BLaER1 treated with 17β-estradiol and CSF1 and Interleukin-3, amounts not matched to agents 10 nM and 100 nM (cell line): ENCODE data around the gene NPIPB2.
"Not testable (repeated sequence)": the region's sequence is repeated elsewhere in the genome, so short reads cannot be mapped to it uniquely, and the experiment has no call there.

Source experiments
- H3K27ac ChIP-seq, 11 experiments: shearing (Covaris generic); formaldehyde crosslinking; 2 replicates each; pipeline ENCODE4 v1.8.1; 2022
- H3K27me3 ChIP-seq, 11 experiments: shearing (Covaris generic); formaldehyde crosslinking; 2 replicates each; pipeline ENCODE4 v1.8.1; 2022
- H3K36me3 ChIP-seq, 11 experiments: shearing (Covaris generic); formaldehyde crosslinking; 2 replicates each; pipeline ENCODE4 v1.8.1; 2022
- H3K4me1 ChIP-seq, 10 experiments: shearing (Covaris generic); formaldehyde crosslinking; 2 replicates each; pipeline ENCODE4 v1.8.1; 2022
- H3K4me2 ChIP-seq, 11 experiments: shearing (Covaris generic); formaldehyde crosslinking; 2 replicates each; pipeline ENCODE4 v1.8.1; 2022
- H3K4me3 ChIP-seq, 10 experiments: shearing (Covaris generic); formaldehyde crosslinking; 2 replicates each; pipeline ENCODE4 v1.8.1; 2022
- H3K9ac ChIP-seq, 11 experiments: shearing (Covaris generic); formaldehyde crosslinking; 2 replicates each; pipeline ENCODE4 v1.8.1; 2022
- H3K9me3 ChIP-seq, 11 experiments: shearing (Covaris generic); formaldehyde crosslinking; replicated peaks in 1 of 11; 2 replicates each; pipeline ENCODE4 v1.8.1; 2022
- H4K20me1 ChIP-seq, 11 experiments: shearing (Covaris generic); formaldehyde crosslinking; 2 replicates each; pipeline ENCODE4 v1.8.1; 2022
- Cebpa-rat ChIP-seq, 11 experiments: shearing (Covaris generic); IDR thresholded peaks; 2 replicates each; pipeline ENCODE4 v1.8.1; 2022

NPIPB2 gene

GRCh38 chr16:11964761-11965551, 23.1 kb upstream of the NPIPB2 start, which contains the start of gene TNFRSF17:
Gene TNFRSF17, plus strand, starts transcription at chr16:11965210. Its CDS starts 115 bp downstream, at chr16:11965325.
- H4K20me1 ChIP-seq: no peaks in the 10 kb centered on the region
- peak within 1 kb of the TSS; percentile 36 to 76 (median 70); a peak in 20 of 22 replicates for H3K4me2 ChIP-seq
- peaks cover 12 to 50% (median 40%) of the 10 kb centered on the region in 10 experiments for H3K4me1 ChIP-seq
- no peaks in the 10 kb centered on the region for H3K27me3 ChIP-seq
- H3K36me3 ChIP-seq: no peaks in the 10 kb centered on the region
- no peaks in the 10 kb centered on the region for H3K9me3 ChIP-seq
- H3K9ac ChIP-seq: peak within 1 kb of the TSS in 4 of 11 experiments; percentile 3 to 24 (median 17); a peak in 5 of 22 replicates
- H3K4me3 ChIP-seq: no peak within 1 kb of the TSS; a peak in 1 of 20 replicates
- TF ChIP-seq Cebpa-rat (IDR thresholded peaks at IDR 0.05): no peak
- peak within 1 kb of the TSS in 2 of 11 experiments; percentile 11 to 36; a peak in 3 of 22 replicates for H3K27ac ChIP-seq

GRCh38 chr16:11963706-11964105, 21.9 kb upstream of the NPIPB2 start:
- Histone ChIP-seq H3K36me3 (no peaks in the 10 kb centered on the region), H3K4me3 (no peak overlapping the region), H3K9ac (no peak overlapping the region), H3K27ac (no peak overlapping the region), H3K4me1 (peaks cover 12 to 57% (median 46%) of the 10 kb centered on the region in 10 experiments), H3K9me3 (no peaks in the 10 kb centered on the region), H3K4me2 (peak overlapping the region in 4 of 11 experiments; percentile 1 to 76 (median 70); a peak in 4 of 22 replicates), H4K20me1 (no peaks in the 10 kb centered on the region), H3K27me3 (no peaks in the 10 kb centered on the region)
- TF ChIP-seq Cebpa-rat (IDR thresholded peaks at IDR 0.05): no peak

- Histone ChIP-seq H3K4me1 (peaks cover 12 to 59% (median 48%) of the 10 kb centered on the region in 10 experiments), H3K4me2 (0 out of 22 replicates have a peak overlapping the region, but pooled peaks of 1 of the 11 experiments have one; percentile 1)
- not testable (repeated sequence) for H3K9ac ChIP-seq, H3K4me3 ChIP-seq, H4K20me1 ChIP-seq, H3K27ac ChIP-seq, H3K9me3 ChIP-seq, H3K36me3 ChIP-seq, H3K27me3 ChIP-seq
Measured at GRCh38 chr16:11962978-11963377, 21.1 kb upstream of the NPIPB2 start.

- not testable (repeated sequence) for H3K27ac ChIP-seq, H3K9me3 ChIP-seq, H3K4me2 ChIP-seq, H3K27me3 ChIP-seq, H3K9ac ChIP-seq, H3K36me3 ChIP-seq, H4K20me1 ChIP-seq, H3K4me3 ChIP-seq
- peaks cover 12 to 55% (median 47%) of the 10 kb centered on the region in 10 experiments for H3K4me1 ChIP-seq
Measured at GRCh38 chr16:11962457-11962856, 20.6 kb upstream of the NPIPB2 start.

GRCh38 chr16:11957591-11958395, 15.9 kb upstream of the NPIPB2 start:
- TF ChIP-seq Cebpa-rat (IDR thresholded peaks at IDR 0.05): no peak
- Histone ChIP-seq H4K20me1 (no peaks in the 10 kb centered on the region), H3K4me2 (no peak overlapping the region), H3K27ac (no peak overlapping the region), H3K27me3 (no peaks in the 10 kb centered on the region), H3K4me3 (no peak overlapping the region), H3K9ac (no peak overlapping the region), H3K9me3 (no peaks in the 10 kb centered on the region), H3K4me1 (peaks cover 3 to 16% (median 10%) of the 10 kb centered on the region in 10 experiments; a peak in 15 of 20 replicates), H3K36me3 (no peaks in the 10 kb centered on the region)

GRCh38 chr16:11956558-11956957, 14.7 kb upstream of the NPIPB2 start:
- no peaks in the 10 kb centered on the region for H3K9me3 ChIP-seq
- TF ChIP-seq Cebpa-rat (IDR thresholded peaks at IDR 0.05): no peak
- no peak overlapping the region for H3K4me3 ChIP-seq
- H3K36me3 ChIP-seq: no peaks in the 10 kb centered on the region
- no peak overlapping the region for H3K9ac ChIP-seq
- no peaks in the 10 kb centered on the region for H4K20me1 ChIP-seq
- H3K4me2 ChIP-seq: no peak overlapping the region
- H3K4me1 ChIP-seq: peaks cover 0 to 14% (median 9%) of the 10 kb centered on the region in 10 experiments; a peak in 13 of 20 replicates
- H3K27me3 ChIP-seq: no peaks in the 10 kb centered on the region
- H3K27ac ChIP-seq: no peak overlapping the region

GRCh38 chr16:11955713-11956123, 13.9 kb upstream of the NPIPB2 start:
- Histone ChIP-seq H3K36me3 (no peaks in the 10 kb centered on the region), H3K27ac (no peak overlapping the region), H3K9ac (no peak overlapping the region), H3K9me3 (no peaks in the 10 kb centered on the region), H3K4me1 (peaks cover 0 to 14% (median 9%) of the 10 kb centered on the region in 10 experiments; a peak in 13 of 20 replicates), H3K4me2 (peak overlapping the region in 4 of 11 experiments; percentile 7 to 26 (median 19); a peak in 4 of 22 replicates), H3K27me3 (no peaks in the 10 kb centered on the region), H4K20me1 (no peaks in the 10 kb centered on the region), H3K4me3 (no peak overlapping the region)
- no peak for TF ChIP-seq Cebpa-rat (IDR thresholded peaks at IDR 0.05)

- H3K4me1 ChIP-seq: peaks cover 0 to 17% (median 14%) of the 10 kb centered on the region in 10 experiments; a peak in 11 of 20 replicates
- not testable (repeated sequence) for H3K36me3 ChIP-seq, H3K4me2 ChIP-seq, H3K4me3 ChIP-seq, H4K20me1 ChIP-seq, H3K27ac ChIP-seq, H3K9ac ChIP-seq, H3K27me3 ChIP-seq, H3K9me3 ChIP-seq
Measured at GRCh38 chr16:11953576-11953975, 11.7 kb upstream of the NPIPB2 start.

- peak overlapping the region in 6 of 11 experiments; percentile 1 to 32 (median 22); a peak in 6 of 22 replicates for H3K4me2 ChIP-seq
- H3K4me3 ChIP-seq: no peak overlapping the region
- H3K9ac ChIP-seq: peak overlapping the region in 3 of 11 experiments; percentile 10 to 45 (median 16); a peak in 2 of 22 replicates
Measured at GRCh38 chr16:11950388-11950787, 8.5 kb upstream of the NPIPB2 start.

More at GRCh38 chr16:11950388-11950787, 8.5 kb upstream of the NPIPB2 start:
- Histone ChIP-seq H4K20me1 (no peaks in the 10 kb centered on the region; a peak in 1 of 22 replicates), H3K27ac (no peak overlapping the region), H3K27me3 (no peaks in the 10 kb centered on the region), H3K9me3 (no peaks in the 10 kb centered on the region), H3K4me1 (peaks cover 0 to 25% (median 18%) of the 10 kb centered on the region in 10 experiments; a peak in 11 of 20 replicates), H3K36me3 (no peaks in the 10 kb centered on the region)
- no peak for TF ChIP-seq Cebpa-rat (IDR thresholded peaks at IDR 0.05)
